ENCODE results near the gene CD8A.
"Not testable (repeated sequence)": the region's sequence is repeated elsewhere in the genome, so short reads cannot be mapped to it uniquely, and the experiment has no call there.

DNA sequence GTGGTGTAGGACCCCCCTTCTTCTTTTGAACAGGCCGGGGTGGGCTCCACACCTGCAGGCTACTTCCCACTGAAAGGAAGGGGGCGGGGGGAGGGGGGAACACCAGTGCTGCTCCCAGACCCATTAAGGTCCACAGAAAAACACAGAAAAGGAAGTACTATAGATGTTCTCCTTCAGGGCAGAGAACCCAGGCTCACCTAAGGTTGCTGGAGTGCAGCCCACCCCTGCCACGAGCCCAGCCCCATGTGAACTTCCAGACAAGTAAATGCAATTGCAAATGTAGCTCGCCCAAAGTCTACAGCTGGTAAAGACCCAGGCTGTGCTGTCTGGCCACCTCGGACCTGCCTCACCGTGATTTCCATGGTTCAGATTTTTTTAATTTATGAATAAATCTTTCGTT lies 47.0 kb upstream of the CD8A start:
- TF ChIP-seq, protein P1, sequence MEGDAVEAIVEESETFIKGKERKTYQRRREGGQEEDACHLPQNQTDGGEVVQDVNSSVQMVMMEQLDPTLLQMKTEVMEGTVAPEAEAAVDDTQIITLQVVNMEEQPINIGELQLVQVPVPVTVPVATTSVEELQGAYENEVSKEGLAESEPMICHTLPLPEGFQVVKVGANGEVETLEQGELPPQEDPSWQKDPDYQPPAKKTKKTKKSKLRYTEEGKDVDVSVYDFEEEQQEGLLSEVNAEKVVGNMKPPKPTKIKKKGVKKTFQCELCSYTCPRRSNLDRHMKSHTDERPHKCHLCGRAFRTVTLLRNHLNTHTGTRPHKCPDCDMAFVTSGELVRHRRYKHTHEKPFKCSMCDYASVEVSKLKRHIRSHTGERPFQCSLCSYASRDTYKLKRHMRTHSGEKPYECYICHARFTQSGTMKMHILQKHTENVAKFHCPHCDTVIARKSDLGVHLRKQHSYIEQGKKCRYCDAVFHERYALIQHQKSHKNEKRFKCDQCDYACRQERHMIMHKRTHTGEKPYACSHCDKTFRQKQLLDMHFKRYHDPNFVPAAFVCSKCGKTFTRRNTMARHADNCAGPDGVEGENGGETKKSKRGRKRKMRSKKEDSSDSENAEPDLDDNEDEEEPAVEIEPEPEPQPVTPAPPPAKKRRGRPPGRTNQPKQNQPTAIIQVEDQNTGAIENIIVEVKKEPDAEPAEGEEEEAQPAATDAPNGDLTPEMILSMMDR (conservative IDR thresholded peaks at IDR 0.05 in 1 of 2, IDR thresholded peaks at IDR 0.05 in 1 of 2; ENCODE audit: extremely low read depth in 1 of 2, insufficient read depth in 1 of 2, low read depth in 1 of 2, low read length in 2 of 2): not testable (repeated sequence)
- TF ChIP-seq EZH2 (IDR thresholded peaks at IDR 0.05; ENCODE audit: borderline replicate concordance, low read length): not testable (repeated sequence)
